Lung microvascular endothelial cell (primary cell): Measurements from ENCODE around the gene ZNF23. TPM values are rescaled to one million over a fixed set of nuclear protein-coding genes. Genes with fewer than 3 reads are reported as not detected.

Source experiments
- DNase-seq, 2 donors: peaks; one replicate each; pipeline versions ENCODE4 v3.0.0 to v3.0.0-alpha.2; 2010; ENCODE audit warnings: low read depth in 2 of 2
- total RNA-seq: library from RNA; depleted of rRNA; stranded (reverse); fragments of >200 nt; gene quantifications from 2 replicates; pipeline ENCODE4 v1.2.1, GENCODE V29; 2014

ZNF23 gene
- total RNA-seq, 1 donor from 2014 or later, result 3.8 TPM

DNA sequence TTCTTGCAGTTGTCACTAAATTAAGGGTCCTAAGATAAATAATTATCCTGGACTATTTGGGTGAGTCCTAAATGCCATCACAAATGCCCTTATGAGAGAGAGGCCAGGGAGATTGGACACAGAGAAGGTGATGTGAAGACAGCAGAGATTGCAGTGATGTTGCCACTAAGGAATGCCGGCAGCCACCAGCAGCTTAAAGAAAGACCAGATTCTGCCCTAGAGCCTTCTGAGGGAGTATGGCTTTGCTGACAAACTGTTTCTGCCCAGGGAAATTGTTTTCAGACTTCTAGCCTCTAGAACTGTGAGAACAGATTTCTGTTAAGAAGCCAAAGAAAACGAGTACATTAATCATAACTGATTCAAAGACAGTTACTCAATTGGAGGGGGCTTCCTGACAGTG, 10.0 kb upstream of the ZNF23 start:
- no peak for DNase-seq

DNA sequence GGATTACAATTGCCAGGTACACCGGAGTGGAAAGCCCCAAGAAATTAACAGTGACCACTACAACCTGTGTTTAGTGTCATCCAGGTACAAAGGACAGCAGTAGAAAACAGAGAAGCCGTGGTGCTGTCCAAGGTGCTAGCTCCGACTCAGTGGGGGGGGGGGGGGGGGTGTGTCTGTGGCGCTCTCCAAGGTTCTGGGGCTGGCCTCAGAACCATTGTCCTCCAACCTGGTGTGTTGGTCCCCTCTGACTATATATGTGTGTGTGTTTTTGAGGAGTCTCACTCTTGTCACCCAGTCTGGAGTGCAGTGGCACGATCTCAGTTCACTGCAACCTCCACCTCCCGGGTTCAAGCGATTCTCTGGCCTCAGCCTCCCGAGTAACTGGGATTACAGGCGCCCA, 5.8 kb upstream of the ZNF23 start:
- DNase-seq, result peak; percentile 41 to 62

DNA sequence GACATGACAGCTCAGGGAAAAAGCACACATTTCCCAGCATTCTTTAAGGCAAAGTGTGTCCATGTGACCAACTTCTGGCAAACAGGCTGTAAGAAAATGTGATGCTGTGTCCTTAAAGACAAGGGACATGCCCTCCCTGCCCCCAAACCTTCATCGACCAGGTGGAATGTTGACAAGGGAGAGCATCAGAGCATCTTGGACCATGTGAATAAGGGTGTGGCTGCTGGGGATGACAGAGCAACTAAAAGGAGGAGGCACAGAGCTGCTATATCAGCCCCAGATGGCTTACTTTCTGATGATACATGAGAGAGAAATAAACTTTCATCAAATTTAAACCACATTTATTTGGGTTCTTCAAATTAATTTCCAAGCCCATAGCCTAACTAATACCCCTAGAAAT, 2.2 kb upstream of the ZNF23 start:
- DNase-seq, result no peak

DNA sequence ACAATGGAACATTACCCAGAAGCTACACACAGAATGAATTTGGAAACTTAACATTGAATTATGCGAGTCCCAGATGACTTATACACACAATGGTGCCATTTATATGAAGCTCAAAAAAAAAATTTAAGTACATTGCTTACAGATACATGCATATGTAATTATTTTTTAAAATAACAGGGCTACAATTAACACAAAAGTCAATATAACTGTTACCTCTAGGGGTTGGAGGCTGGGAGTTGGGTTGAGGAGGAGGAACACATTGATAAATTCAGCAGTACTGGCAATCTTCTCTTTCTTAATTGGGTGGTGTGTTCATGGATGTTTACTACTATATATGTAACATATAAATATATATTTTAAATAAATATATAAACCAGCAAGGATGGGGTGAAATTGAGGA, 1.1 kb downstream of the ZNF23 start:
- DNase-seq, result no peak

DNA sequence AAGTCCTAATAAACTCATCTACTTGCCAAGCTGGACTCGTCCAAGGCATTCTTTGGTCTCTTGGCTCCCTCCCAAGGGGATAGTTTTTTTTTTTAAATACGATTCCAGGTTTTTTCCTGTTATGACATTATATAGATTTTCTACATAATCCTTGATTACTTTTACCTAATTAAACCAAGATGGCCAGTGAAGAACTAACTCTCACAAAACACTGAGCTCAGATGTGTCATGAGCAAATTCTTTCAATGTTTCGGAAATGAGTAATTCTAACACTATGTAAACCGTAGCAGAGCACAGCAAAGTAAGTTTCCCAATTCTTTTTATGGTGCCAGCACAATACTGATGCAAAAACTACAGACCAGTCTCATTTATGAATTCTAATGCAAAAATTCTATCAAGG, 1.8 kb downstream of the ZNF23 start:
- peak; percentile 30 to 72 for DNase-seq

DNA sequence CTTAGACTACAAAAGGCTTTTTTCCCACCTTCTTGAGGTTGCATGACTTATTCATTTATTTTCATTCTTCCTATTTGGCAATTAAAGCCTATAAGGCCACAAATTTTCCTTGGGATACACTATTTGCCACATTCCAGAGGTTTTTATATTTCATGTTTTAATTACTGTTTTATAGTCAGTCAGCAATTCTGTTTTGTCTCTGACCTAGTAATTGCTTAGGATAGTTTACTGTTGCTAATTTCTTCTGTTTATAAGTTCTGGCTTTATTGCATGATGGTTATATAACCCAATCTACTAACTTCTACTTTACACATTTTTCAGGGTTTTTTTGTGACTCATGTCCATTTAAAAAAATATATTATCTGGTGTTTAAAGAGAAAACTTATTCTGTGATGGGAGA, 2.5 kb downstream of the ZNF23 start:
- no peak for DNase-seq

DNA sequence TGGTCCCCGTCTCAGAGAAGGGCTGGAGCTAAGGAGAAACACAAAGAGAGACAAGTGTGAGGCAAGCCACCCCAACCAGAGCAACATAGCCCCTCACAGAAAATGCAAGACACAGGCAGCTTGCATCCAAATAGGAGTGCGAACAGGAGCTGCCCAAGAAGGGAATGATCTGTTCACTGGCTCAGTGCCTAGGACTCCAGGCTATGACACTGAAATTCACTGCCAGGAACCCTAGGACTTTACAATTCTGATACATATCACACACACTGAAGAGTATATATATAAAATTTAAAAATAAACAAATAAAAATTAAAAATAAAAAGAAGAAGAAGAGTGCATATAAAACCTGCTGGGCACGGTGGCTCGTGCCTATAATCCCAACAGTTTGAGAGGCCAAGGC, 5.2 kb downstream of the ZNF23 start:
- DNase-seq, result no peak

DNA sequence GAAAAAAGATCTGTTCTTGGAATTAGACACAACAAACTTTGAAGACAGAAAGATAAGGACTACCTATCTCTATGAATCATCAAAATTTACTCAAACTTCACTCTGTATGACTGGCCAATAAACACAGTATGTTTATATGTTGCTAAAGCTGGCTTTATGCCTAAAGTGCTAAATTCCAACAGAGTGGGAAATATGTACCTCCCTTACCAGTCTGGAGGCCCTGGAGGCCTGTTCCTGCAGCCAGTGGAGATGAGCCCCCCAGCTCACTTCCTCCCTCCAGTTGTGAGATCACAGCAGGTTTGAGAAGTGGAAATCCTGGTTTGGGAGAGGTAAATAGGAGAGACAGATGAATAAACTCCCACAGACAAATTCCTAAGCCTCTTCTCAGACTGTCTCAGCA, 9.0 kb downstream of the ZNF23 start:
- no peak for DNase-seq

DNA sequence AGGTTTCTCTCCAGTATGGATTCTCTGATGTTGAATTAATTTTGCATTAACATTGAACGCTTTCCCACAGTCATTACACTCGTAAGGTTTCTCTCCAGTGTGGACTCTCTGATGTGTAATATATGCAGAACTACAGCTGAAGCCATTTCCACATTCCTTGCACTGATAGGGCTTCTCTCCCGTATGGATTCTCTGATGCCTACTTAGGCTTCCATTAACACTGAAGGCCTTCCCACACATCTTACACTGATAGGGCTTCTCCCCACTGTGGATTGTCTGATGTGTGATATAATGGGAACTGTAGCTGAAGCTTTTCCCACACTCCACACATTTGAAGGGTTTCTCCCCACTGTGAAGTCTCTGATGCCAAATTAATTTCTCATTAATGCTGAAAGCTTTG, 13.0 kb downstream of the ZNF23 start:
- DNase-seq, result peak in 1 of 2 donors; percentile 5

DNA sequence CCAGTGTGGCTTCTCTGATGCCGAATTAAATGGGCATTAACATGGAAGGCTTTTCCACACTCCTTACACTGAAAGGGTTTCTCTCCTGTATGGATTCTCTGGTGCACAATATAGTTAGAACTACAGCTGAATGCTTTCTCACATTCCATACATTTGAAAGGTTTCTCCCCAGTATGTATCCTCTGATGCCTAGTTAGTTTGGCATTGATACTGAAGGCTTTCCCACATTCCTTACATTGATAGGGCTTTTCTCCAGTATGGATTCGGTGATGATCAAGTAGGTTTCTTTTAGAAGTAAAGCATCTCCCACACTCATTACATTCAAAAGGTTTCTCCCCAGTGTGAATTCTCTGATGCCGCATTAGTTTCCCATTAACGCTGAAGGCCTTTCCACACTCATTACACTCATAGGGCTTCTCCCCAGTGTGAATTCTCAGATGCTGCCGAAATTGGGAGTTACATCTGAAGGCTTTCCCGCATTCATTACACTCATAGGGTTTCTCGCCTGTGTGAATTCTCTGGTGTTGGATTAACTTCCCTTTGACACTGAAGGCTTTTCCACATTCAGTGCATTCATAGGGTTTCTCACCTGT, 13.7 kb downstream of the ZNF23 start:
- DNase-seq, result no peak

DNA sequence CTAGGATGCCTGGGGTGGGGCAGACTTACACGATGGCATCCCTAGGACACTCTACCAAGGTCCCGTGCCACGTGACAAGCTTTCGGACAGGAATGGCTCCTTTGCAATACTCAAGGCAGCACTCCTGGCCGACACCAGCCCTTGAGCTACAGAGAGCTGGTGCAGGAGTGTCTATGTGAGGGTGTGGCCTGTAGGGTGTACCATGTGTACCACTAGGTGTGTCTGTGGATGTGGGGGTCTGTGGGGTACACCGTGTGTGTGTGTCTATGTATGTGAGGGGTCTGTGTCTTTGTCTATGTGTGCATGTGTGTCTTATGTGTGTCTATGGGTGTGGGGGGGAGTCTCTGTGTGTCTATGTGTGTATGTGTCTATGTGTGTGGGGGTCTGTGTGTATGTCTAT, 18.3 kb downstream of the ZNF23 start:
- DNase-seq, result no peak

DNA sequence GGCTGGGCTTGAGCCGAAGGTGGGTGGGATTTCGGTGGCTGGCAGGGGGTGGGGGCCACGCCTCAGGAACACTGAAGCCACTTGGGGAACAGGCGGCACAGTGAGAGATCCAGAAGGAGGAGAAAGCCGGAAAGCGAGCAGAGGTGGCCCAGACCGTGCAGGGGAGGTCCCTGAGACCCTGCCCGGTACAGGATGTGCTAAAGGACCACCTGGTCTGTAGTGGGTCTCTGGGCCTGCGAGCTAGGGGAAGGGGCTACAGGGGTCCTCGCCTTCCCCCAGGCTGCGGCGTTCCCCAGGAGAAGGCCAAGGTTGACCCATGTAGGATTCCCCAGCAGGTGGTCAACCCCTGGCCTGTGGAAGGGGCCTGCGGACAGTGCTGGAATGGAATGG, 20.0 kb downstream of the ZNF23 start, which contains the start of gene TLE7:
Gene TLE7 (minus strand): TSS at position 4 of the 390 bp plus-strand sequence. CDS start 8,730 bp downstream, outside the sequence.
- DNase-seq, result no peak

DNA sequence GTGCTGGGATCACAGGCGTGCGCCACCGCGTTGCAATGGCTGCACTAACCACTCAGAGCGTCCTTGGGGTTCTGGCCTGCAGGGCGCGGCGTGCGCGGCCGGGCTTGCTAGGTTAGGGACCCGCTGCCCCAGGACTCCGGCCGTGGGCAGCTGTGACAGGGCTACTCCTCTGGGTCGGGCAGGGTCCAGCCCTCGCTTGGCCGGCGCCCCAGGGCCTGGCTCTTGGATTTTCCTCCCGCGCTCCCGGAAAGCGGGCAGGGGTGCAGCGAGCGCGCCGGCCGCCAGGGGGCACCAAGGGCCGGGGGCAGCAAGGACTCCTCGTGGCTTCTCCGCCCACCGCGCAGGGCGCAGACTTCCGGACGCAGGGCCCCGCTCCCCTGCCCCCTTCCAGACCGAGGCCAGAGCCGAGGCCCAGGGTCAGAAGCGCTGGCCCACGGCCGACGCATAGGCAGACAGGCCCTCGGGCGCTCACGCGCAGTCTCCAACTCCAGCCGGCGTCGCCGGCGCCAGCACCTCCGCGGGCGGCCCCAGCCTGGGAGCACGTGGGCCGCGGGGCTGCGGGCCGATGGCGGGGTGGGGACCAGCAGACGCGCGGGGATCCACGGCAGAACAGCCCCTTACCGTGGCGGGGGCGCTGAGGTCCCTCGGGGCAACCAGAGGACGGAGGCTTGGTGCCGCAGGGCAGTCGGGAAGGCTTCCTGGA, 20.5 kb downstream of the ZNF23 start:
- no peak for DNase-seq

DNA sequence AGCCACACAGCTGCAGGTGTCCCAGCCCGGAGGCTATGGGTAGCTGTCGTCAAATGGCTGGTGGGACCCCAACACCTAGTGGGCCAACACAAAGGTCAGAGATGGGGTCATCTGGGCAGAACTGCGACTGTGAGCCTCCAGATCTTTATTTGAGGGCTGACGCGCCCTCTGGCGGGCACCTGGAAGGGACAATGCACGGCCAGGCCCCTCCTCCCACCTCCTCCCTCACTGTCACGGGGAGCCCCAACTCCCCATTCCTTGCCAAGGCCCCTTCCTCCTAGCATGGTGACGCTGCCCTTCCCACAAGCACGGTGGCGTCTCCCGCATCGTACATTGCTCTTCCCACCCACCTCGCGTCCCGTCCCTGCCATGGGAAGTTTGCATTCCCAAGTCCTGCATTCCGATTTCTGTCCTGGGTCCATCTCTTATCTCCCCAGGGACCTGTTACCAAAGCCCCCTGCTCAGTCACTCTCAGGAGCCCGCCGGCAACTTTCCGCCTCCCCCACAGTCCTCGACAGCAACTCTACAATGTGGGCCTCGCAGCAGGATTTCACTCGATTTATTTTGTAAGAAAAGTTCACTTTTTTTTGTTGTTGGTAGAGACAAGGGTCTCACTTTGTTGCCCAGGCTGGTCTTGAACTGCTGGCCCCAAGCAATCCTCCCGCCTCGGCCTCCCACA, 21.2 kb downstream of the ZNF23 start:
- no peak for DNase-seq

DNA sequence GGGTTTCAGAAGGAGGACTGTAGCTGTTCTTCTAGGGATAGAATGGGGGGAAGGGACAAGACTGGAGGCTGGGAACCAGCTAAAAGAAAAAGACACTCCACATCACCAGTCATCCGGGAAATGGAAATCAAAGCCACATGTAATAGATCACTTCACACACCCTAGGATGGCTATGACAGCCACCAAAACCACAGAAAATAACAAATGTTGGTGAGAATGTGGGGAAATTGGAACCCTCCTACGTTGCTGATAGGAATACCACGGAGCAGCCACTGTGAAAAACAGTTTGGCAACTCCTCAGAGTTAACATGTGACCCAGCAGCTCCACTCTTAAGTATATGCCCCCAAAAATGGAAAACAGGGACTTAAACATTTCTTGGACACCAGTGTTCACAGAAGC, 22.5 kb downstream of the ZNF23 start:
- DNase-seq, result no peak

DNA sequence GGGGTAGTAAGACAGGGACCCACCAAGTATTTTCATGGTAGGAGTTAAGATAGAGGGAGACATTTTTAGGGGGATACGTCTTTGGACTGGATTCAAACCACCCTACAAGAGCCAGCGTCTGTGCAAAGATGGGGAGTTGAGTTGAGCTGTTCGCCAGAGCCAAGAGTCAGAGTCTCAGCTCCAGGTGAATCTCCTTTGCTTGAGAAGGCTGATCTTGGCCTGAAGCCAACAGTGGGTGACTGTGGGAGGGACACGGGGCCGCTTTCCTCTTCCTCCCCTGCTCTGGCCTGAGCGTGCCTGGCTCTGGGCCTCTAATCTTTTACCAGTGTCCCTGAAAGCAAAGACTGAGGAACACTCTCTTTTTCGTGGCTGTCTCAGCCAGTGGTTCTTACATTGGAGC, 25.6 kb downstream of the ZNF23 start:
- no peak for DNase-seq

DNA sequence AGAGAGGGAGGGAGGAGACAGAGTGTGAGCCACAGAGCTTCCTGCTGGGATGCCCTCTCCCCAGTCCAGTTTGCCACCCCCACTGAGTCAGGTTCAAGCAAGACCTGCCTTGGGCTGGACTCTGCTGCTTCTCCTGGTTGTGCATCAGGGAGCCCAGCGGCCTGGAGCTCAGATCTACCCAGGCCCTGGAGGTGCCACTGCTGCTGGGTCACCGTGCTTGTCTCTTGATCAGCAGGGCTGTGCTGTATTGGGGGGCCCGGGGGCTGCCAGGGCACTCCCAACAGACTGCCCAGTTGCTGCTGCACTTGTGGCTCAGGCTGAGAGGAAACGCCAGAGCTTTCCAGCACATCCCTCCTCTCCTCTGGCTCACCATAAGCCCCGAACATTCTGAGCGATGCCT, 29.1 kb downstream of the ZNF23 start:
- no peak for DNase-seq

DNA sequence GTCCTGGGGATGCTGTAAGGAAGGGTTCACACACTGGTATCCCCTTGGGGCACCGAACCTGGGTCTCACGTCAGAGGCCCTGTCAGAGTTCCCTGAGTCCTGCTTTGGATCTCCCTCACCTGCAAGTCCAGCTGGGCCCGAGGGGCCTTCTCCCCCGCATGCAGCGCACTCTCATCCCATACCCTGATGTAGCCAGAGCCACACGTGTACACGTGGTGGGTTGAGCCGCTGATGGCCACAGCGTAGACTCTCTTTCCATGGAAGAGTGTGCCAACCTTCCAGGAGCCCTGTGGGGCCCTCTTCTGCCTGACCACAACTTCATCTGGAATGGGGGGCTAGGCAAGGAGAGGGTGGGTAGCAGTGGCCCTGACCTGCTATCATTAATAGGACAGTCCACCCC, 30.1 kb downstream of the ZNF23 start:
- DNase-seq, result no peak

DNA sequence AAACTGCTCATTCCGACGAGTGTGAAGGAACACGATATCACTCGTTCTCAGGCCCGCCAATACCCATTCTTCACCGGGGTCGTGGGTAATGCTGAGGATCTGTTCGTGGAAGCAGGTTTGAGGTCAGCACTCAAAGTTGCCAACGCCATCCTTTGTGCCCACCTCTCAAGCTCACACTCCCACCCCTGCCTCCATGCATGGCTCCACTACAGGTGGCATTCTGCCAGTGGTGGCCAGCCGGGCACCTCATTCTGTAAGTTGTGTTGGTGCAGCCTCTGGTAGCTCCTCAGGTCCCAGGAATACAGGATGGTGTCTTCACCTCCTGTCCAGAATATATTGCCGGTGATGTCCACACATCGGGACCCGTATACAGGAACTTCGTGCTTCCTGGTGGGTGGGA, 30.9 kb downstream of the ZNF23 start:
- DNase-seq, result no peak

DNA sequence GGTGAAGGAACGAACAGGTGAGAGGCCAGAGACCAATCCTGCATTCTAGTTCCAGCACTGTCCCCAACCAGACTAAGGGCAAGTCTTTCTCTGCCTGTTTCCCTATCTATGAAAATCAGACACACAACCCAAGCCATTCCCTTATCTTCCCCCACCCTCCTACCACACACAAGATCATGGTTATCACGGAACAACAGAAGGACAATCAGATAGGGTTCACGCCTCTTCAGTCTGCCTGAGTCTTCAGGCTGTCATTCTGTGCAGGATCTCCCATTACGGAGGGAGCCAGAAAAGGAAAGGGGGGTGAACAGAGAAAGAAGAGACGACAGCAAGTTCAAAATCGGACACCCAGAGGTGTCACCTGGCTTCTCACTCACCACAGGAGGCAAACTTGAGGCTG, 31.3 kb downstream of the ZNF23 start:
- DNase-seq, result no peak

DNA sequence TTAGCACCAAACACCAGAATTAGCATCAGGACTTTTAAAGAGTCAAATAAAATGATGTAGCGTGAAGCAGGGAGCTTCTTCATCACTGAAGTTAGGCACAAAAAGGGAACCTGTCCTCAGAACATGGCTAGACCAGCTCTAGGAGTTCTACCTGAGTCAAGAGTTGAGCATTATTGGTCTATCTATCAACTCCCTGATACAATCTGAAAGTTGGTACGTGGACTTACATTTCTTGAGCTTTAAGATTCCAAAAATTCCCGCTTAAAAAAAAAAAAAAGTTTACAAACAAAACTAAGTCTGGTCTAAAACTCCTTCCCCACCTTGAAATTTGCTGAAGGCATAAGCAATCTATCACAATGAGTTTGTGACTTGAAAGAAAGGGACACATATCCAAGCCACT, 32.5 kb downstream of the ZNF23 start:
- no peak for DNase-seq

DNA sequence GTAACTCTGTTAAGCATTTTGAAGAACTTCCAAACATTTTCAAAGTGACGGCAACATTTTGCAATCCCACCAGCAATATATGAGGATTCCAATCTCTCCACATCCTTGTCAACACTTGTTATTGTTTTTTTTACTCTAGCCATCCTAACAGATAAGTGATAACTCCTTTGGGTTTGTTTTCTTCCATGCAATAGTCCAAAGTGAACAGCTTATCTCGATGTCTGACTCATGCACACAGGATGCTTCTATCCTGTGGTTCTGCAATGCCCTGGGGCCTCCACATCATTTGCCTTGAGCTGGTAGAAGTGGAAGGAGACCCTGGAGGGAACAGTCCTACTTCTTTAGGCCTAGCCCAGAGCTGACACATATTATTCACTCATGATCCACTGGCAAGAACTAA, 33.2 kb downstream of the ZNF23 start:
- no peak for DNase-seq

DNA sequence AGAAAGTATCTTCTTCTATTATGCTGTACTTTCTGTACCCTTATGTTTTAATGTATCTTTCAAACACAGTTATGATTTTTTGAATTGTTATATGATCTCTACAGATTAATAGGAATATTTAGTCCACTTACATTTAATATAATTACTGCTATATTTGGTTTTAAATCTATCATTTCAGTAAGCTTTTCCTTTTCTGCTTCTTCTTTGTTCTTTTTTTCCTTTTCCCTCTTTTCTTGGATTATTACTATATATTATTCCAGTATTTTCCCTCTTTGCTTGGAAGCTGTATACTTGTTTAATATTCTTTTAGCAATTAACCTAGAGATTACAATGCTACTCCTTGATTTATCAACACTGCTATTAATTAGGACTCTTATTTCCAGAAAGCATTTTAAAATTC, 33.7 kb downstream of the ZNF23 start:
- DNase-seq, result no peak
